ENCODE data around the gene ETFA. TPM values are rescaled to one million over a fixed set of nuclear protein-coding genes. Genes with fewer than 3 reads are reported as not detected.

The ETFA gene
- total RNA-seq, 2 experiments from 2014 or later = 100 to 136 TPM

DNA sequence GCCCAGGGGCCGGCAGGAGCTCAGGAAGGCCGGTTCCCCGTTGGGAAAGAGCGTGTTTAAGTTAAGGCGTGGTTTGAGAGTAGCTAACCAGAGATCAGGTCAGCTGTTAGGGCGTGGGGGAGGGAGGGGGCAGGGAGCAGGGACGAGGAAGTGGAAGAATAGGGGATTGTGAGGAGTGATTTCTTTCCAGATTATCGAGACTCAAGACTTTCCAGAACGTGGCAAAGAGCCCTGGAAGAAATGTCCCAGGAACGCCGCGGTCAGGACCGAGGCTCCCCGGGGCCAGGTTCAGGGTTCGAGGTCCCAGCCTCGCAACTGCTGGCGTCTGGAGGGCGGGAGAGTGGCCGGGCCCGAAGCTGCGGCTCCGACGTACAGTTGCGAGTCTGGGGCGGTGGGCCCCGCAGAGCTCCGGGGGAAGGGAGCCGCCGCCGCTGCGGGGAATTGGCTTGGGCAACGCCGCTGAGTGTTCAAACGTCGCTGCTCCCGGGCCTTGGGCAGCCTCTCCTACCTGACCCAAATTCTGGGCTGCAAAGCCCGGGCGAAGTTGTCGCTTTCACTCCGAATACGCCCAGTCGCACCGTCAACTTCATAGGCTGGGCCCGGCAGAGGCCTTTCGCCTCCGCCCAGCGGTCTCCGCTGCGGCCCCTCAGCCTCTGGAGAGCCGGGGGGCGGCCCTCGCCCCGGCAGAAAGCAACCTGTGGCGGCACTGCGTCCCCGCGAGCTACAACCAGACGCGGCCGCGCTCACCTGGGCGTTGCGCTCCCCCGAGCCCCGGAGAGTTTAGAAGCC, 34.8 kb upstream of the ETFA start:
- ChIA-PET CTCF (interaction anchor here (0.9 kb wide), 1 partner anchor 153 kb away, joined by 4 read pairs; no protein-coding TSS in a partner anchor), POLR2A (interaction anchor here (0.8 kb wide), 1 partner anchor 10 kb away, joined by 3 read pairs; the partner anchor contains the start of gene ISL2)
- H3K4me3 Mint-ChIP-seq = peak overlapping the region; percentile 35
- peak; percentile 31 for ATAC-seq
- intact Hi-C loops (cut with DNase I, micrococcal nuclease) = loop anchor here in 1 of 2 experiments (1.0 kb wide), 1 partner anchor 11 kb away; no protein-coding TSS in a partner anchor
- no peak overlapping the region for H3K27ac Mint-ChIP-seq
- H3K4me1 Mint-ChIP-seq = peaks cover 18% of the 10 kb centered on the region
- peak; percentile 39 for DNase-seq
- H3K27me3 Mint-ChIP-seq = peaks cover 48% of the 10 kb centered on the region
- H3K9me3 Mint-ChIP-seq (ENCODE audit: low read depth) = no peaks in the 10 kb centered on the region
- H3K36me3 Mint-ChIP-seq (ENCODE audit: low read depth) = peaks cover 14% of the 10 kb centered on the region

DNA sequence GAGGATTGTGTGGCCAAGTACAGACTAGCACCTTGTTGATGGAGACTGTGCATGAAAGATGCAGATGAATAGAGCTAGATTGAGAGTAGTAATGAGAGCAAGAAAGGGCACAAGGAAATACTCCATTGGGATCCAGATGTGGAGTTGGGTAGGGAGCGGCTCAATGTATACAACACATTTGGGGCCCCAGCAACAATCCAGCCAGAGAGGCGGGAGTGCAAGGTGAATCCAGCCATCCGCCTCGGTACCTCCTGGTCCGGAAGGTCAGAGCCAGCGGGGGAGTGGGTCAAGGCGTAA, 34.3 kb upstream of the ETFA start:
- peaks cover 22% of the 10 kb centered on the region for H3K4me1 Mint-ChIP-seq
- ChIA-PET CTCF (interaction anchor here (0.9 to 1.6 kb wide), 2 partner anchors 16 to 152 kb away, joined by 4 read pairs; no protein-coding TSS in a partner anchor), POLR2A (interaction anchor here (0.8 kb wide), 1 partner anchor 9 kb away, joined by 3 read pairs; the partner anchor contains the start of gene ISL2)
- H3K9me3 Mint-ChIP-seq (ENCODE audit: low read depth) = no peaks in the 10 kb centered on the region
- H3K27me3 Mint-ChIP-seq = peaks cover 53% of the 10 kb centered on the region
- no peak overlapping the region for H3K4me3 Mint-ChIP-seq
- no peak for ATAC-seq
- intact Hi-C loops (cut with DNase I, micrococcal nuclease) = no loop called here
- no peak for DNase-seq
- H3K36me3 Mint-ChIP-seq (ENCODE audit: low read depth) = peaks cover 14% of the 10 kb centered on the region
- no peak overlapping the region for H3K27ac Mint-ChIP-seq

DNA sequence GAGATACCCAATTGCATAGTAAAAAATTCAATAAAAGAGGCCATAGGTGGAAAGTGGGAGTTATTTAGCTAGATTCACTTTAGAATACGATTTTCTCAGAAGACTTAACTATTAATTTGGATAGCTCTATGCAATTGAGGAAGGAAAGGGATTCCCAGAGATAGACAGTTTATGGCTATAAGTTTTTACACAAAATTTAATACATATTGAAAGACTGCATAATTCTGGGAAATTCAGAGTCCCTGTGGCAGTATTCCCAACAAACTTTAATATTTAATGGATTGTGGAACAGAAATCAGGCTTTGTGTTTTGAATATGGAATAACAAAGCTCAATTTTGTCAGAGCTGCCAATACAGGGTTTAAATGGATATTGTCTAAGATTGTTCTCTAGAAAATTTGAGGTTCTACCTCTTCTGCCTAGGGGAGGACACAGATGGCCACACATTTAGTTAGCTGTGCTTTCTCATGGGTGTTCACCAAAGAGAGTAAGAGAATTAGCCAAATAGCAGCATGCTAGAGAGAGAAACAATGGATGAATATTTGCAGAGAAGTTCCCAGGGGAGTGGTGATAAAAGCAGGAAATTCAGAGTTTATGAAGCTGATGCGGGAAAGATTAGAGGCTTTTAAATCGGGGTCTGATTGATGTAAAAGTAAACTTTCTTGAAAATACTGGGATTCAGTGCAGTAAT, 33.8 kb upstream of the ETFA start:
- no peak for DNase-seq
- Mint-ChIP-seq H3K36me3 (ENCODE audit: low read depth) (peaks cover 14% of the 10 kb centered on the region), H3K27me3 (peaks cover 56% of the 10 kb centered on the region)

DNA sequence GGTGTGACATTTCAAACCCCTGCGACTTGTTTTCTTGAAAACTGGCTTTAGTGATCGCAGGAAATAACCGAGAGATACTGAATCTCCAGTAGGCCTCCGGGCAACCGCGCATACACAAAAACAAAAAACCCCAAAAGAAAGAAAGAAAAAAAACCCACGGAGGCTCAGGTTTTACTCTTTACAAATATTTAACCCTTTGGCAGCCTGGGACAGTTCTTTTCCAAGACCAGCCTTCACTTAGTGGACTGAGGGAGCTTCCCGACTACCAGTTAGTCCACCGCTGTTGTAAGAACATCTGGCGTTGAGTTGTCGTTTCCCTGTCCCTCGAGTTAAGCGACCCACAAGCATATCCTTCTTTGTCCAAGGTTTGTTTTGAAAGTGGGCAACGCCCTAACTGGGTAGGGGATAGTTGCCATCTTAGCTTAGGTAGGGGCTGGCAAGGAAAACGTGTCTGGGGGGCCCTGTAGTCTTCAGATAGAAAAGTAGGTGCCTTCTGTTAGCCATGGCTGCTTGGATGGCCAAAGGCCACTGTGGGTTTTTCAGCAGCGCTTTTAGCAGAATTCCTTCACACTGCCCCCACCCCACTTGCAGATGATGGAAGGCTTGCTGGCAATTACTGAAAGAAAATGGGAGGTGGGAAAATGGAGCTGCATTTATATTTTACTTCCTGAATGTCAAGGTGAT, 32.2 kb upstream of the ETFA start:
- ATAC-seq = no peak
- Mint-ChIP-seq H3K36me3 (ENCODE audit: low read depth) (peaks cover 10% of the 10 kb centered on the region), H3K4me3 (no peak overlapping the region), H3K27ac (no peak overlapping the region), H3K27me3 (peaks cover 67% of the 10 kb centered on the region), H3K9me3 (ENCODE audit: low read depth) (no peaks in the 10 kb centered on the region), H3K4me1 (peaks cover 37% of the 10 kb centered on the region)
- ChIA-PET CTCF (interaction anchor here (1.5 kb wide), 1 partner anchor 196 kb away, joined by 3 read pairs; no protein-coding TSS in a partner anchor), POLR2A (interaction anchor here (0.6 kb wide), 1 partner anchor 123 kb away, joined by 3 read pairs; no protein-coding TSS in a partner anchor)
- no peak for DNase-seq
- intact Hi-C loops (cut with DNase I, micrococcal nuclease) = loop anchor here in 1 of 2 experiments (5.0 kb wide), 1 partner anchor 161 kb away; no protein-coding TSS in a partner anchor

More for the DNA sequence above, 33.8 kb upstream of the ETFA start:
- intact Hi-C loops (cut with DNase I, micrococcal nuclease) = loop anchor here in 1 of 2 experiments (5.0 kb wide), 1 partner anchor 163 kb away; no protein-coding TSS in a partner anchor
- Mint-ChIP-seq H3K27ac (no peak overlapping the region), H3K4me1 (peaks cover 25% of the 10 kb centered on the region), H3K4me3 (no peak overlapping the region), H3K9me3 (ENCODE audit: low read depth) (no peaks in the 10 kb centered on the region)
- POLR2A ChIA-PET = no interaction called here
- CTCF ChIA-PET = interaction anchor here (1.5 to 1.6 kb wide), 2 partner anchors 16 to 198 kb away, joined by 3 to 4 read pairs; no protein-coding TSS in a partner anchor
- no peak for ATAC-seq

DNA sequence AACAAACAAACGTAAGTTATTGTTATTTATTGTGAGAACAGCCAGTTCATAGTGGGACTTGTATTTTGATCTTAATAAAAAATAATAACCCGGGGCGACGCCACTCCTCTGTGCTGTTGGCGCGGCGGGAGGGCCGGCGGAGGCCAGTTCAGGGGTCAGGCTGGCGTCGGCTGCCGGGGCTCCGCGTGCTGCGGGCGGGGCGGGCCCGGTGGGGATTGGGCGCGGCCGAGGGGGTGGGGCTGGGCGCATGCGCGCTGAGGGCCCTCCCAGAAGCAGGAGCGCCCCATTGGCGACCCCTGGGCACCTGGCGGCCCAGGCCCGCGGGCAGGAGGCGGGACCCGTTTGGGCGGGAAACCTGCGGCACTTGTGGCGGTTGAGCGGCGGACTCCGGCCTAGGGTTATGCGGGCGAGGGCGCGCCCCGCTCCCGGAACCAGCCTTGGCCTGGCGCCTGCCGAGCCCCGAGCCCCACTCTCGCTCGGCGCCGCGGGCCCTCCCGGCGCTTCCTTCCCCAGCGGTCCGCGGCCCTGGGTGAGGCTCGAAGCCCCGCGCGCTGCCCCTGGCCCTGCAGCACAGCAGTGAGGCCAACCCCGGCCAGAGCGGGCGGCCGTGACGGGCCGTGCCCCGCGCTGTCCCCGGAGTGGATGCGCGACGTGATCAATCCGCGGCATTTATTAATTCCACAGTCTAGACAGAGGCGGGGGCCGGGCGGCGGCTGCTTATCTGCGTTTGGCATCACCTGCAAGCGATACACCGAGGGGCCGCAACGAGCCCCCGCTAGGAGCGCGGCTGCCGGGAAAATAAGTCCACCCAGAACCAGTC, 31.3 kb upstream of the ETFA start:
- ChIA-PET CTCF (no interaction called here), POLR2A (no interaction called here)
- Mint-ChIP-seq H3K4me3 (no peak overlapping the region), H3K36me3 (ENCODE audit: low read depth) (peaks cover 2% of the 10 kb centered on the region), H3K27ac (no peak overlapping the region), H3K4me1 (peaks cover 40% of the 10 kb centered on the region), H3K9me3 (ENCODE audit: low read depth) (no peaks in the 10 kb centered on the region), H3K27me3 (peaks cover 63% of the 10 kb centered on the region)
- intact Hi-C loops (cut with DNase I, micrococcal nuclease) = loop anchor here in 1 of 2 experiments (5.0 kb wide), 1 partner anchor 160 kb away; no protein-coding TSS in a partner anchor
- peak; percentile 45 for DNase-seq
- no peak for ATAC-seq

DNA sequence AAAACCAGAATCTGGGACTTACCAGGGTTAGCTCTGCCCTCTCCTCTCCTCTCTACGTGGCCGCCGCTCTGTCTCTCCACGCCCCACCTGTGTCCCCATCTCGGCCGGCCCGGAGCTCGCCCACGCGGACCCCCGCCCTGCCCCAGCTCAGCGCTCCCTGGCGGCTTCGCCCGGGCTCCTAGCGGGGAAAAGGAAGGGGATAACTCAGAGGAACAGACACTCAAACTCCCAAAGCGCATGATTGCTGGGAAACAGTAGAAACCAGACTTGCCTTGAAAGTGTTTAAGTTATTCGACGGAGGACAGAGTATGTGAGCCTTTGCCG, 30.8 kb upstream of the ETFA start:
- Mint-ChIP-seq H3K27ac (no peak overlapping the region), H3K36me3 (ENCODE audit: low read depth) (no peaks in the 10 kb centered on the region)
- no peak for ATAC-seq

DNA sequence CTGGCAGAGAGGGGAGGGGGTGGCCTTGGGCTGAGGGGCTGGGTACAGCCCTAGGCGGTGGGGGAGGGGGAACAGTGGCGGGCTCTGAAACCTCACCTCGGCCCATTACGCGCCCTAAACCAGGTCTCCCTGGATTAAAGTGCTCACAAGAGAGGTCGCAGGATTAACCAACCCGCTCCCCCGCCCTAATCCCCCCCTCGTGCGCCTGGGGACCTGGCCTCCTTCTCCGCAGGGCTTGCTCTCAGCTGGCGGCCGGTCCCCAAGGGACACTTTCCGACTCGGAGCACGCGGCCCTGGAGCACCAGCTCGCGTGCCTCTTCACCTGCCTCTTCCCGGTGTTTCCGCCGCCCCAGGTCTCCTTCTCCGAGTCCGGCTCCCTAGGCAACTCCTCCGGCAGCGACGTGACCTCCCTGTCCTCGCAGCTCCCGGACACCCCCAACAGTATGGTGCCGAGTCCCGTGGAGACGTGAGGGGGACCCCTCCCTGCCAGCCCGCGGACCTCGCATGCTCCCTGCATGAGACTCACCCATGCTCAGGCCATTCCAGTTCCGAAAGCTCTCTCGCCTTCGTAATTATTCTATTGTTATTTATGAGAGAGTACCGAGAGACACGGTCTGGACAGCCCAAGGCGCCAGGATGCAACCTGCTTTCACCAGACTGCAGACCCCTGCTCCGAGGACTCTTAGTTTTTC, 30.2 kb upstream of the ETFA start:
- peak; percentile 31 for DNase-seq
- ChIA-PET POLR2A (no interaction called here), CTCF (no interaction called here)
- H3K4me3 Mint-ChIP-seq = peak overlapping the region; percentile 40
- no peak overlapping the region for H3K27ac Mint-ChIP-seq
- no peaks in the 10 kb centered on the region for H3K9me3 Mint-ChIP-seq (ENCODE audit: low read depth)
- H3K4me1 Mint-ChIP-seq = peaks cover 48% of the 10 kb centered on the region
- ATAC-seq = peak; percentile 1
- no peaks in the 10 kb centered on the region for H3K36me3 Mint-ChIP-seq (ENCODE audit: low read depth)
- intact Hi-C loops (cut with DNase I, micrococcal nuclease) = loop anchor here in 1 of 2 experiments (5.0 kb wide), 1 partner anchor 159 kb away; no protein-coding TSS in a partner anchor
- H3K27me3 Mint-ChIP-seq = peaks cover 70% of the 10 kb centered on the region

More for the DNA sequence above, 30.8 kb upstream of the ETFA start:
- ChIA-PET POLR2A (no interaction called here), CTCF (no interaction called here)
- H3K4me1 Mint-ChIP-seq = peaks cover 46% of the 10 kb centered on the region
- peak overlapping the region; percentile 40 for H3K4me3 Mint-ChIP-seq
- intact Hi-C loops (cut with DNase I, micrococcal nuclease) = loop anchor here in 1 of 2 experiments (5.0 kb wide), 1 partner anchor 160 kb away; no protein-coding TSS in a partner anchor
- peaks cover 67% of the 10 kb centered on the region for H3K27me3 Mint-ChIP-seq
- H3K9me3 Mint-ChIP-seq (ENCODE audit: low read depth) = no peaks in the 10 kb centered on the region
- DNase-seq = peak; percentile 9

DNA sequence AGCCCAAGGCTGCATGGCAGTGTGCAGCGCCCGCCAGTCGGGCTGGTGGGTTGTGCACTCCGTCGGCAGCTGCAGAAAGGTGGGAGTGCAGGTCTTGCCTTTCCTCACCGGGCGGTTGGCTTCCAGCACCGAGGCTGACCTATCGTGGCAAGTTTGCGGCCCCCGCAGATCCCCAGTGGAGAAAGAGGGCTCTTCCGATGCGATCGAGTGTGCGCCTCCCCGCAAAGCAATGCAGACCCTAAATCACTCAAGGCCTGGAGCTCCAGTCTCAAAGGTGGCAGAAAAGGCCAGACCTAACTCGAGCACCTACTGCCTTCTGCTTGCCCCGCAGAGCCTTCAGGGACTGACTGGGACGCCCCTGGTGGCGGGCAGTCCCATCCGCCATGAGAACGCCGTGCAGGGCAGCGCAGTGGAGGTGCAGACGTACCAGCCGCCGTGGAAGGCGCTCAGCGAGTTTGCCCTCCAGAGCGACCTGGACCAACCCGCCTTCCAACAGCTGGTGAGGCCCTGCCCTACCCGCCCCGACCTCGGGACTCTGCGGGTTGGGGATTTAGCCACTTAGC, 29.6 kb upstream of the ETFA start:
- ChIA-PET CTCF (interaction anchor here (0.7 kb wide), 1 partner anchor 9 kb away, joined by 3 read pairs; no protein-coding TSS in a partner anchor), POLR2A (no interaction called here)
- no peak overlapping the region for H3K27ac Mint-ChIP-seq
- H3K9me3 Mint-ChIP-seq (ENCODE audit: low read depth) = no peaks in the 10 kb centered on the region
- peaks cover 70% of the 10 kb centered on the region for H3K27me3 Mint-ChIP-seq
- H3K4me3 Mint-ChIP-seq = peak overlapping the region; percentile 75
- H3K4me1 Mint-ChIP-seq = peaks cover 50% of the 10 kb centered on the region
- H3K36me3 Mint-ChIP-seq (ENCODE audit: low read depth) = no peaks in the 10 kb centered on the region
- DNase-seq (peak; percentile 73), ATAC-seq (peak; percentile 58)
- intact Hi-C loops (cut with DNase I, micrococcal nuclease) = loop anchor here in 1 of 2 experiments (5.0 kb wide), 1 partner anchor 159 kb away; no protein-coding TSS in a partner anchor

DNA sequence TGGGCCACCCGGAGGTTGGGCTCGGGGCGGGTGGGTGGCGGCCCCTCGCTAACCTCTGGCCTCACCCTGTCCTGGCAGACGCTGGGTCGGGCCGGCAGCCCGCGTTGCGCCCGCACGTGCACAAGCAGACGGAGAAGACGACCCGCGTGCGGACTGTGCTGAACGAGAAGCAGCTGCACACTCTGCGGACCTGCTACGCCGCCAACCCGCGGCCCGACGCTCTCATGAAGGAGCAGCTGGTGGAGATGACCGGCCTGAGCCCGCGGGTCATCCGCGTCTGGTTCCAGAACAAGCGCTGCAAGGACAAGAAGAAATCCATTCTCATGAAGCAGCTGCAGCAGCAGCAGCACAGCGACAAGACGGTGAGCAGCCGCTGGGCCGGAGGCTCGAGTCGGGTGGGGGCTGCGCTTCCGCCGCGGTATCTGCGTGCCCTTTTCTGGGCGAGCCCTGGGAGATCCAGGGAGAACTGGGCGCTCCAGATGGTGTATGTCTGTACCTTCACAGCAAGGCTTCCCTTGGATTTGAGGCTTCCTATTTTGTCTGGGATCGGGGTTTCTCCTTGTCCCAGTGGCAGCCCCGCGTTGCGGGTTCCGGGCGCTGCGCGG, 29.0 kb upstream of the ETFA start:
- ATAC-seq = no peak
- no peak overlapping the region for H3K27ac Mint-ChIP-seq

More for the DNA sequence above, 29.0 kb upstream of the ETFA start:
- POLR2A ChIA-PET = no interaction called here
- intact Hi-C loops (cut with DNase I, micrococcal nuclease) = loop anchor here in 1 of 2 experiments (5.0 kb wide), 1 partner anchor 158 kb away; no protein-coding TSS in a partner anchor
- CTCF ChIA-PET = interaction anchor here (0.7 kb wide), 1 partner anchor 10 kb away, joined by 3 read pairs; no protein-coding TSS in a partner anchor
- peak; percentile 47 for DNase-seq
- Mint-ChIP-seq H3K4me3 (peak overlapping the region; percentile 75), H3K4me1 (peaks cover 51% of the 10 kb centered on the region), H3K9me3 (ENCODE audit: low read depth) (no peaks in the 10 kb centered on the region), H3K36me3 (ENCODE audit: low read depth) (no peaks in the 10 kb centered on the region), H3K27me3 (peaks cover 70% of the 10 kb centered on the region)
